Activated naive CD4-positive, alpha-beta T cell treated with anti-CD3 and anti-CD28 coated beads, Interleukin-2, amount 10 ng/mL, durations not matched to agents 7 days and 5 days (primary cell): ENCODE data around the gene RGL2.
A peak's percentile ranks its signal among the peaks of the same experiment; 100 is the strongest.
"Not testable (repeated sequence)": the region's sequence is repeated elsewhere in the genome, so short reads cannot be mapped to it uniquely, and the experiment has no call there.

Experiments
- CTCF ChIA-PET: fragments of 350-600 bp; sonication (Branson Sonifier 250); formaldehyde crosslinking; loops from one replicate; lab custom pipeline; 2021; ENCODE audit warnings: antibody characterized with exemption; lab: Charles Lee
- DNase-seq: peaks from one replicate; pipeline ENCODE4 v3.0.0-alpha.2; 2020
- H3K27ac Mint-ChIP-seq: one replicate; pipeline ENCODE4 v1.8.0; 2021; ENCODE audit warnings: mild to moderate bottlenecking, moderate library complexity, mixed read lengths
- H3K27me3 Mint-ChIP-seq: one replicate; pipeline ENCODE4 v1.8.0; 2021; ENCODE audit warnings: mild to moderate bottlenecking, mixed read lengths
- H3K36me3 Mint-ChIP-seq: one replicate; pipeline ENCODE4 v1.8.0; 2021; ENCODE audit warnings: mixed read lengths
- H3K4me1 Mint-ChIP-seq: one replicate; pipeline ENCODE4 v1.8.0; 2021; ENCODE audit warnings: mixed read lengths
- H3K4me3 Mint-ChIP-seq: one replicate; pipeline ENCODE4 v1.8.0; 2021; ENCODE audit warnings: mild to moderate bottlenecking, moderate library complexity, mixed read lengths
- H3K9me3 Mint-ChIP-seq: one replicate; pipeline ENCODE4 v1.8.0; 2021; ENCODE audit warnings: mixed read lengths

The RGL2 gene

GRCh38 chr6:33279257-33279695, 19.5 kb downstream of the RGL2 start:
- H3K36me3 Mint-ChIP-seq = peaks cover 56% of the 10 kb centered on the region
- peaks cover 59% of the 10 kb centered on the region for H3K4me1 Mint-ChIP-seq
- no peaks in the 10 kb centered on the region for H3K9me3 Mint-ChIP-seq
- no peak overlapping the region for H3K4me3 Mint-ChIP-seq
- peak overlapping the region; percentile 97 for H3K27ac Mint-ChIP-seq
- DNase-seq = peak; percentile 17
- peaks cover 4% of the 10 kb centered on the region for H3K27me3 Mint-ChIP-seq
- CTCF ChIA-PET = interaction anchor here (1.6 kb wide), 1 partner anchor 10 kb away, joined by 7 read pairs; the partner anchor contains the start of genes PFDN6 and WDR46

GRCh38 chr6:33278810-33279209, 19.9 kb downstream of the RGL2 start:
- H3K27ac Mint-ChIP-seq = peak overlapping the region; percentile 97
- CTCF ChIA-PET = interaction anchor here (1.1 to 2.4 kb wide), 4 partner anchors 10 to 66 kb away, joined by 4 to 11 read pairs (median 7); partner anchors contain the start of genes PFDN6, RGL2 and WDR46
- H3K9me3 Mint-ChIP-seq = no peaks in the 10 kb centered on the region
- H3K4me3 Mint-ChIP-seq = peak overlapping the region; percentile 91
- peaks cover 58% of the 10 kb centered on the region for H3K36me3 Mint-ChIP-seq
- peaks cover 4% of the 10 kb centered on the region for H3K27me3 Mint-ChIP-seq
- H3K4me1 Mint-ChIP-seq = peaks cover 63% of the 10 kb centered on the region
- peak; percentile 11 for DNase-seq

- no peaks in the 10 kb centered on the region for H3K9me3 Mint-ChIP-seq
- CTCF ChIA-PET = interaction anchor here (1.1 to 2.4 kb wide), 4 partner anchors 11 to 67 kb away, joined by 4 to 11 read pairs (median 7); partner anchors contain the start of genes PFDN6, RGL2 and WDR46
- H3K27ac Mint-ChIP-seq = peak overlapping the region; percentile 97
- H3K4me1 Mint-ChIP-seq = peaks cover 67% of the 10 kb centered on the region
- no peak for DNase-seq
- H3K36me3 Mint-ChIP-seq = peaks cover 63% of the 10 kb centered on the region
- H3K4me3 Mint-ChIP-seq = peak overlapping the region; percentile 91
- peaks cover 4% of the 10 kb centered on the region for H3K27me3 Mint-ChIP-seq
These were observed 20.4 kb downstream of the RGL2 start for GRCh38 chr6:33278392-33278741.

- Mint-ChIP-seq H3K27me3 (peaks cover 4% of the 10 kb centered on the region), H3K4me3 (peak overlapping the region; percentile 91), H3K4me1 (peaks cover 73% of the 10 kb centered on the region), H3K27ac (peak overlapping the region; percentile 97), H3K36me3 (peaks cover 65% of the 10 kb centered on the region), H3K9me3 (no peaks in the 10 kb centered on the region)
- CTCF ChIA-PET = interaction anchor here (0.6 to 2.4 kb wide), 9 partner anchors 11 to 300 kb away, joined by 3 to 15 read pairs (median 5); partner anchors contain the start of genes PFDN6, RGL2 and WDR46
- peak; percentile 56 for DNase-seq
These were observed 20.9 kb downstream of the RGL2 start for GRCh38 chr6:33277663-33278391.

- peaks cover 4% of the 10 kb centered on the region for H3K27me3 Mint-ChIP-seq
- peak within 1 kb of the TSS; percentile 97 for H3K27ac Mint-ChIP-seq
- peak; percentile 85 for DNase-seq
- H3K4me1 Mint-ChIP-seq = peaks cover 78% of the 10 kb centered on the region
- peak within 1 kb of the TSS; percentile 91 for H3K4me3 Mint-ChIP-seq
- no peaks in the 10 kb centered on the region for H3K9me3 Mint-ChIP-seq
- CTCF ChIA-PET = interaction anchor here (0.6 to 2.4 kb wide), 8 partner anchors 22 to 300 kb away, joined by 3 to 15 read pairs (median 5); partner anchors contain the start of gene RGL2
- peaks cover 65% of the 10 kb centered on the region for H3K36me3 Mint-ChIP-seq
These were observed 21.7 kb downstream of the RGL2 start, which contains the start of gene B3GALT4 for GRCh38 chr6:33276864-33277662. Gene B3GALT4 (plus strand): TSS chr6:33277123. CDS start chr6:33277420, 297 bp downstream.

- Mint-ChIP-seq H3K4me1 (peaks cover 77% of the 10 kb centered on the region), H3K36me3 (peaks cover 63% of the 10 kb centered on the region)
These were observed 22.2 kb downstream of the RGL2 start for GRCh38 chr6:33276581-33276863.

GRCh38 chr6:33275795-33276580, 22.8 kb downstream of the RGL2 start:
- not testable (repeated sequence) for H3K9me3 Mint-ChIP-seq, H3K27me3 Mint-ChIP-seq
- Mint-ChIP-seq H3K4me1 (peaks cover 77% of the 10 kb centered on the region), H3K27ac (peak overlapping the region; percentile 92), H3K36me3 (peaks cover 60% of the 10 kb centered on the region), H3K4me3 (peak overlapping the region; percentile 91)
- CTCF ChIA-PET = interaction anchor here (1.3 to 2.4 kb wide), 4 partner anchors 23 to 150 kb away, joined by 3 to 15 read pairs (median 8); partner anchors contain the start of gene RGL2
- peak; percentile 21 for DNase-seq

More at GRCh38 chr6:33276581-33276863, 22.2 kb downstream of the RGL2 start:
- peaks cover 4% of the 10 kb centered on the region for H3K27me3 Mint-ChIP-seq
- peak overlapping the region; percentile 92 for H3K27ac Mint-ChIP-seq
- H3K9me3 Mint-ChIP-seq = no peaks in the 10 kb centered on the region
- CTCF ChIA-PET = interaction anchor here (1.3 to 2.4 kb wide), 4 partner anchors 23 to 149 kb away, joined by 3 to 15 read pairs (median 8); partner anchors contain the start of gene RGL2
- peak; percentile 11 for DNase-seq
- H3K4me3 Mint-ChIP-seq = peak overlapping the region; percentile 91

GRCh38 chr6:33273924-33274902, 24.5 kb downstream of the RGL2 start:
- Mint-ChIP-seq H3K27me3 (peaks cover 4% of the 10 kb centered on the region), H3K4me1 (peaks cover 80% of the 10 kb centered on the region), H3K9me3 (no peaks in the 10 kb centered on the region), H3K4me3 (peak overlapping the region; percentile 94), H3K27ac (peak overlapping the region; percentile 98), H3K36me3 (peaks cover 54% of the 10 kb centered on the region)
- DNase-seq = peak; percentile 10
- CTCF ChIA-PET = no interaction called here

GRCh38 chr6:33273129-33273923, 25.4 kb downstream of the RGL2 start:
- Mint-ChIP-seq H3K4me3 (peak overlapping the region; percentile 94), H3K27me3 (peaks cover 4% of the 10 kb centered on the region), H3K27ac (peak overlapping the region; percentile 98), H3K9me3 (no peaks in the 10 kb centered on the region), H3K4me1 (peaks cover 71% of the 10 kb centered on the region), H3K36me3 (peaks cover 54% of the 10 kb centered on the region)
- peak; percentile 8 for DNase-seq
- CTCF ChIA-PET = interaction anchor here (1.2 kb wide), 1 partner anchor 71 kb away, joined by 4 read pairs; no protein-coding TSS in a partner anchor

- H3K4me1 Mint-ChIP-seq = peaks cover 64% of the 10 kb centered on the region
- CTCF ChIA-PET = interaction anchor here (0.9 to 1.2 kb wide), 3 partner anchors 18 to 72 kb away, joined by 3 to 4 read pairs (median 3); no protein-coding TSS in a partner anchor
These were observed 26.2 kb downstream of the RGL2 start for GRCh38 chr6:33272275-33273128.

More at GRCh38 chr6:33272275-33273128, 26.2 kb downstream of the RGL2 start:
- peak overlapping the region; percentile 98 for H3K27ac Mint-ChIP-seq
- H3K4me3 Mint-ChIP-seq = peak overlapping the region; percentile 94
- no peak for DNase-seq
- H3K9me3 Mint-ChIP-seq = no peaks in the 10 kb centered on the region
- H3K27me3 Mint-ChIP-seq = peaks cover 4% of the 10 kb centered on the region
- peaks cover 57% of the 10 kb centered on the region for H3K36me3 Mint-ChIP-seq
